Measurements from ENCODE around the gene DSCAML1.

GRCh38 chr11:117479372-117479771 lies 317.6 kb downstream of the DSCAML1 start:
- TF ChIP-seq EZH2 (IDR thresholded peaks at IDR 0.05; ENCODE audit: insufficient read depth, low read length) (no peak), CTCF (IDR thresholded peaks at IDR 0.05; ENCODE audit: insufficient read depth, low read depth, low read length) (no peak)
